ENCODE data around the gene HBS1L. TPM values are rescaled to one million over a fixed set of nuclear protein-coding genes. Genes with fewer than 3 reads are reported as not detected.

HBS1L gene
- total and polyA plus RNA-seq, 9 of the 15 experiments (the other 6 are each of a cell fraction or from before 2014, with no cell fraction given), result 101 to 199 (median 145) TPM

DNA sequence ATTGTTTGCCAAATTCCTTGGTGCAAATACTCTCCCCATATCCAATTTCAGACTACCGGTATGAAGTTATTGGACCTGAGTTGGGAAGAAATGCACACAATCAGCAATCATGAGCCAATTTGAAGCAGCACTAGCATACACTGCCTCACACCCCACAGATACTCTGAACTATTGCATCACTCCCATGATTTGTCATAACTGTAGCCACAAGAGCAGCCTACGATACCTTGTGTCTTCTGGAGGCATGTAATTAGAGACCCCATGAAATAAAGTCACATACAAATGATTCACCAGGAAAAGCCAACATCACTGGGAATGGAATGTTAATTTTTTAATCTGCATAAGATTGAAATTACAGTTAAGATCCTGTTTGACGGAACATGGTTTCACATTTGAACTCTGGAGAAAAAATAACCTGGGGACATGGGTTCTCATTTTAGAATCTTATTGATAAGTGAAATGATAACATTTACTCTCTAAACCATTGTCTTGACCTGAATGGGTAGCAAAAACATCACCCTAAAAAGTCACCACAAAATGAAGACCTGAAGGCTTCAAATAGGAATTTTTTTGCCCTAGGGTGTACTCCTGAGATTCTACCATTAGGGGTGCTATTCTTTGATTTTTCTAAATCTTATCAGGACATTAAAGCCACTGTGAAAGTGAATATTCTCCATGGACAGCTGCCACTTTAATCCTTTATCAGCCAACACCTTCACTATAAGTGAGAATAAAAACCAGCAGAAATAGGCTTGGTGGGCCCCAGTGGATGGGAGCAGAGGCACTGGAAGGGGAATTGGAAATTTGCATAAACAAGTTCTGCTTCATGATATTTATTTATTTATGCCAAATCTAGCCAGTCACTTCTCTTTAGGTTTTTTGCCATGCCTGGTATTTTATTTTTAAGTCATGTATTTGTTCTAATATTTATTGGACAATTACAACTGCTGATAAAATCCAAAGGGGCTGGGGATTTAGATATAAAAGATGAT is 34.5 kb upstream of the HBS1L start (continued):
- TF ChIP-seq GTF3C2 (IDR thresholded peaks at IDR 0.05; ENCODE audit: borderline replicate concordance, extremely low read depth, insufficient read length), result no peak
- peak; percentile 75; the same call in 1 of the 2 replicates for TF ChIP-seq ZNF766 (CRISPR knock-in tag; conservative IDR thresholded peaks at IDR 0.05)
- no peak for TF ChIP-seq SNAPC5 (CRISPR knock-in tag; IDR thresholded peaks at IDR 0.05)
- TF ChIP-seq ZNF239 (CRISPR knock-in tag; IDR thresholded peaks at IDR 0.05), result 0 out of 2 replicates have a peak, but pooled peaks have one; percentile 3
- TF ChIP-seq CBFA2T3 (IDR thresholded peaks at IDR 0.05), result peak; percentile 56
- TF ChIP-seq CBX3 (IDR thresholded peaks at IDR 0.05; ENCODE audit: borderline replicate concordance in 1 of 2, low read length in 2 of 2), result peak in 1 of 2 experiments; percentile 6; a peak in 1 of 3 replicates
- TF ChIP-seq JUND (IDR thresholded peaks at IDR 0.05; ENCODE audit: borderline replicate concordance, low read depth, low read length), result peak; percentile 84
- TF ChIP-seq JUND (tag; IDR thresholded peaks at IDR 0.05; ENCODE audit: borderline replicate concordance, low read depth, low read length), result peak; percentile 84; the same call in 2 of the 3 replicates
- peak; percentile 99 for TF ChIP-seq CEBPB (tag; IDR thresholded peaks at IDR 0.05)
- no peak for TF ChIP-seq NELFE (IDR thresholded peaks at IDR 0.05; ENCODE audit: insufficient read depth, insufficient read length)
- TF ChIP-seq ZNF76 (CRISPR knock-in tag; IDR thresholded peaks at IDR 0.05; ENCODE audit: borderline replicate concordance), result peak; percentile 53; the same call in 1 of the 2 replicates
- no peak for TF ChIP-seq ZNF146 (CRISPR knock-in tag; IDR thresholded peaks at IDR 0.05; ENCODE audit: unreplicated experiment)
- TF ChIP-seq ZSCAN32 (CRISPR knock-in tag; IDR thresholded peaks at IDR 0.05), result peak; percentile 85
- peak; percentile 73 for TF ChIP-seq CXXC5 (CRISPR knock-in tag; IDR thresholded peaks at IDR 0.05)
- peak; percentile 74 for TF ChIP-seq ZNF197 (CRISPR knock-in tag; IDR thresholded peaks at IDR 0.05; ENCODE audit: low read depth)
- TF ChIP-seq, protein P1, sequence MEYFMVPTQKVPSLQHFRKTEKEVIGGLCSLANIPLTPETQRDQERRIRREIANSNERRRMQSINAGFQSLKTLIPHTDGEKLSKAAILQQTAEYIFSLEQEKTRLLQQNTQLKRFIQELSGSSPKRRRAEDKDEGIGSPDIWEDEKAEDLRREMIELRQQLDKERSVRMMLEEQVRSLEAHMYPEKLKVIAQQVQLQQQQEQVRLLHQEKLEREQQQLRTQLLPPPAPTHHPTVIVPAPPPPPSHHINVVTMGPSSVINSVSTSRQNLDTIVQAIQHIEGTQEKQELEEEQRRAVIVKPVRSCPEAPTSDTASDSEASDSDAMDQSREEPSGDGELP (CRISPR knock-in tag; IDR thresholded peaks at IDR 0.05; ENCODE audit: borderline replicate concordance), result no peak
- peak; percentile 49; the same call in 1 of the 2 replicates for TF ChIP-seq HSF4 (CRISPR knock-in tag; IDR thresholded peaks at IDR 0.05; ENCODE audit: borderline replicate concordance)
